ENCODE results near the gene PTN. TPM values are rescaled to one million over a fixed set of nuclear protein-coding genes. Genes with fewer than 3 reads are reported as not detected.

Gene PTN, protein sequence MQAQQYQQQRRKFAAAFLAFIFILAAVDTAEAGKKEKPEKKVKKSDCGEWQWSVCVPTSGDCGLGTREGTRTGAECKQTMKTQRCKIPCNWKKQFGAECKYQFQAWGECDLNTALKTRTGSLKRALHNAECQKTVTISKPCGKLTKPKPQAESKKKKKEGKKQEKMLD
- 20.6 TPM for total RNA-seq
- polyA plus RNA-seq, result 19.3 TPM
- long read RNA-seq, donor 1, partial matches to known transcripts, result 0 of 1 reads
- long read RNA-seq, donor 1, other reads (novel, unspliced or antisense), result 0 of 1 reads
- long read RNA-seq, donor 2, result 0 reads
- long read RNA-seq, donor 3, transcript PTN-201 (5 exons, 1,614 nt), result major isoform, 14 of 20 reads
- long read RNA-seq, donor 3, partial matches to known transcripts, result 6 of 20 reads
- long read RNA-seq, donor 3, other reads (novel, unspliced or antisense), result 0 of 20 reads
- long read RNA-seq, donor 4, transcript PTN-201 (5 exons, 1,614 nt), result major isoform, 9 of 9 reads
- long read RNA-seq, donor 4, partial matches to known transcripts, result 0 of 9 reads
- long read RNA-seq, donor 4, other reads (novel, unspliced or antisense), result 0 of 9 reads
- long read RNA-seq, donor 5, transcript PTN-201 (5 exons, 1,614 nt), result major isoform, 20 of 75 reads
- long read RNA-seq, donor 5, partial matches to known transcripts, result 54 of 75 reads
- long read RNA-seq, donor 5, other reads (novel, unspliced or antisense), result 0 of 75 reads
- long read RNA-seq, donor 6, transcript PTN-201 (5 exons, 1,614 nt), result major isoform, 10 of 10 reads
- long read RNA-seq, donor 6, partial matches to known transcripts, result 0 of 10 reads
- long read RNA-seq, donor 6, other reads (novel, unspliced or antisense), result 0 of 10 reads
- long read RNA-seq, donor 7, transcript PTN-201 (5 exons, 1,614 nt), result major isoform, 8 of 33 reads
- long read RNA-seq, donor 7, partial matches to known transcripts, result 25 of 33 reads
- long read RNA-seq, donor 7, other reads (novel, unspliced or antisense), result 0 of 33 reads
- long read RNA-seq, donor 8, transcript PTN-201 (5 exons, 1,614 nt), result major isoform, 10 of 10 reads
- long read RNA-seq, donor 8, partial matches to known transcripts, result 0 of 10 reads
- long read RNA-seq, donor 8, other reads (novel, unspliced or antisense), result 0 of 10 reads
- long read RNA-seq, donor 9, transcript PTN-201 (5 exons, 1,614 nt), result major isoform, 5 of 5 reads
- long read RNA-seq, donor 9, partial matches to known transcripts, result 0 of 5 reads
- long read RNA-seq, donor 9, other reads (novel, unspliced or antisense), result 0 of 5 reads
- long read RNA-seq, donor 10, transcript PTN-201 (5 exons, 1,614 nt), result major isoform, 6 of 6 reads
- long read RNA-seq, donor 10, partial matches to known transcripts, result 0 of 6 reads
- long read RNA-seq, donor 10, other reads (novel, unspliced or antisense), result 0 of 6 reads

DNA sequence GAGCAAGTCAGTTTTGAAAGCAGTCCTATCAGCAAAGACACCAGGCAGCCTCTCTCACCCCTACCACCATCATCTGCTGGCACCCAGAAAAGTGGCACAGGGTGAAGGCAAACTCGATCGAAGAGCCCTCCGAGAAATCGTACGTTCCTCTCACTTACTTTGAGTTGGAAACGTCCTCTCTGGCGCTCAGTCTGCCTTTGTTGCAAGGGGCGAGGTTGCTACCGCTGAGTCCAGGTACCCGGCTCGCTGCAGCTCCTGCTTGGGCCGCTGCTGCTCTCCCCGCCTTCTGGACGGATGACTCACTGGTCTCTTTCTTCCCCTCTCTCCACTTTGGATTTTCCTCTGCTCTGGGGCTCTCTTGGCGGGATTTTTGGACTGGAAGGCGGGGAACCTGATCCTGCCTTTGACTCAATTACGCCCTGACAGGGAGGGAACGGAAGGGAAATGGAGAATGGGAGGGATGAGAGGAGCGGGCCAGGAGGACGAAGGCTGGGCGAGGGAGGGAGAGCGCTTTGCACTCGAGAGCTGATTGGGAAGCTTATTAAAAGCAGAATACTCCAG, at the start of gene PTN:
PTN (minus strand) TSS at position 453 of the 561 bp plus-strand sequence. CDS start 88,760 bp downstream, outside the sequence.
- 5% methylated on average over 23 of the region's 23 CpGs for WGBS

GRCh38 chr7:137390076-137390475, 46.5 kb upstream of the PTN start:
- WGBS, result 95% methylated on average over 1 of the region's 1 CpG
- DNase-seq (ENCODE audit: low read depth in 6 of 9, low spot score in 9 of 9), result no peak
- H3K4me1 ChIP-seq (ENCODE audit: control insufficient read depth in 2 of 2, insufficient read depth in 2 of 2, low read length in 2 of 2), result no peaks in the 10 kb centered on the region
- no peaks in the 10 kb centered on the region for H3K36me3 ChIP-seq (ENCODE audit: control insufficient read depth in 2 of 2, insufficient read depth in 2 of 2, low read length in 1 of 2)
- peaks cover 0 to 3% of the 10 kb centered on the region in 2 donors for H3K9me3 ChIP-seq (ENCODE audit: control insufficient read depth in 2 of 2, insufficient read depth in 1 of 2, low read length in 1 of 2)
- H3K27me3 ChIP-seq (ENCODE audit: control insufficient read depth in 2 of 2, insufficient read depth in 1 of 2, low read length in 1 of 2), result no peaks in the 10 kb centered on the region
- no peak overlapping the region for H3K4me3 ChIP-seq (ENCODE audit: low read length in 2 of 2)
- H3K27ac ChIP-seq (ENCODE audit: low read depth in 1 of 2, low read length in 1 of 2), result no peak overlapping the region

More for the DNA sequence above, at the start of gene PTN:
- H3K27me3 ChIP-seq (ENCODE audit: control insufficient read depth in 2 of 2, insufficient read depth in 1 of 2, low read length in 1 of 2), result peaks cover 0 to 6% of the 10 kb centered on the region in 2 donors
- peak within 1 kb of the TSS in 1 of 2 donors; percentile 23 for H3K4me3 ChIP-seq (ENCODE audit: low read length in 2 of 2)
- H3K4me1 ChIP-seq (ENCODE audit: control insufficient read depth in 2 of 2, insufficient read depth in 2 of 2, low read length in 2 of 2), result no peaks in the 10 kb centered on the region
- no peak for DNase-seq (ENCODE audit: low read depth in 6 of 9, low spot score in 9 of 9)
- no peaks in the 10 kb centered on the region for H3K36me3 ChIP-seq (ENCODE audit: control insufficient read depth in 2 of 2, insufficient read depth in 2 of 2, low read length in 1 of 2)
- H3K9me3 ChIP-seq (ENCODE audit: control insufficient read depth in 2 of 2, insufficient read depth in 1 of 2, low read length in 1 of 2), result no peaks in the 10 kb centered on the region
- H3K27ac ChIP-seq (ENCODE audit: low read depth in 1 of 2, low read length in 1 of 2), result peak within 1 kb of the TSS in 1 of 2 donors; percentile 2

- Histone ChIP-seq H3K9me3 (ENCODE audit: control insufficient read depth in 2 of 2, insufficient read depth in 1 of 2, low read length in 1 of 2) (peaks cover 0 to under 1% of the 10 kb centered on the region in 2 donors), H3K4me3 (ENCODE audit: low read length in 2 of 2) (no peak overlapping the region), H3K4me1 (ENCODE audit: control insufficient read depth in 2 of 2, insufficient read depth in 2 of 2, low read length in 2 of 2) (no peaks in the 10 kb centered on the region), H3K27ac (ENCODE audit: low read depth in 1 of 2, low read length in 1 of 2) (no peak overlapping the region), H3K27me3 (ENCODE audit: control insufficient read depth in 2 of 2, insufficient read depth in 1 of 2, low read length in 1 of 2) (no peaks in the 10 kb centered on the region), H3K36me3 (ENCODE audit: control insufficient read depth in 2 of 2, insufficient read depth in 2 of 2, low read length in 1 of 2) (no peaks in the 10 kb centered on the region)
- 83% methylated on average over 1 of the region's 1 CpG for WGBS
- no peak for DNase-seq (ENCODE audit: low read depth in 6 of 9, low spot score in 9 of 9)
Measured at GRCh38 chr7:137388916-137389315, 45.4 kb upstream of the PTN start.

GRCh38 chr7:137386966-137387365, 43.4 kb upstream of the PTN start:
- Histone ChIP-seq H3K27me3 (ENCODE audit: control insufficient read depth in 2 of 2, insufficient read depth in 1 of 2, low read length in 1 of 2) (no peaks in the 10 kb centered on the region), H3K27ac (ENCODE audit: low read depth in 1 of 2, low read length in 1 of 2) (no peak overlapping the region), H3K9me3 (ENCODE audit: control insufficient read depth in 2 of 2, insufficient read depth in 1 of 2, low read length in 1 of 2) (no peaks in the 10 kb centered on the region), H3K36me3 (ENCODE audit: control insufficient read depth in 2 of 2, insufficient read depth in 2 of 2, low read length in 1 of 2) (no peaks in the 10 kb centered on the region), H3K4me1 (ENCODE audit: control insufficient read depth in 2 of 2, insufficient read depth in 2 of 2, low read length in 2 of 2) (no peaks in the 10 kb centered on the region), H3K4me3 (ENCODE audit: low read length in 2 of 2) (no peak overlapping the region)
- no peak for DNase-seq (ENCODE audit: low read depth in 6 of 9, low spot score in 9 of 9)
- 12% methylated on average over 1 of the region's 1 CpG for WGBS

GRCh38 chr7:137381045-137381444, 37.5 kb upstream of the PTN start:
- Histone ChIP-seq H3K27me3 (ENCODE audit: control insufficient read depth in 2 of 2, insufficient read depth in 1 of 2, low read length in 1 of 2) (no peaks in the 10 kb centered on the region), H3K4me3 (ENCODE audit: low read length in 2 of 2) (no peak overlapping the region), H3K36me3 (ENCODE audit: control insufficient read depth in 2 of 2, insufficient read depth in 2 of 2, low read length in 1 of 2) (no peaks in the 10 kb centered on the region), H3K27ac (ENCODE audit: low read depth in 1 of 2, low read length in 1 of 2) (no peak overlapping the region), H3K4me1 (ENCODE audit: control insufficient read depth in 2 of 2, insufficient read depth in 2 of 2, low read length in 2 of 2) (no peaks in the 10 kb centered on the region), H3K9me3 (ENCODE audit: control insufficient read depth in 2 of 2, insufficient read depth in 1 of 2, low read length in 1 of 2) (no peaks in the 10 kb centered on the region)
- DNase-seq (ENCODE audit: low read depth in 6 of 9, low spot score in 9 of 9), result no peak
- 83% methylated on average over 1 of the region's 1 CpG for WGBS

DNA sequence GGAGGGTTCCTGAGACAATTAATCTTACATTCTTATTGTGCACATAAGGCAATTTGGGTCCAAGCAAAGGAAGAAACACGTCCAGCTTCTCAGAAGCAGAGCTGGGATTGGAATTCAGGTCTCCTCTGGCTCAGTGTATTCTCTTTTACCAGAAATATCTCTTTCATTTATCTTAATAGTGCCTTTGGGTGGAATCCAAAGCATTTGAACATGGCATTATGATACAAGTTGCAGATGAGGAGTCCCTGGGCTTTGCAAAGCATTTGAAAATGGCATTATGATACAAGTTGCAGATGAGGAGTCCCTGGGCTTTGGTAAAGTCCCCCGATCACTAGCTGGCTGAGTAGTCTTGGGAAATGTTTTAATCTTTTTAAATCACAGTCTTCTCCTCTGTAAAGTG, 30.0 kb upstream of the PTN start:
- Histone ChIP-seq H3K9me3 (ENCODE audit: control insufficient read depth in 2 of 2, insufficient read depth in 1 of 2, low read length in 1 of 2) (no peaks in the 10 kb centered on the region), H3K4me1 (ENCODE audit: control insufficient read depth in 2 of 2, insufficient read depth in 2 of 2, low read length in 2 of 2) (no peaks in the 10 kb centered on the region), H3K27me3 (ENCODE audit: control insufficient read depth in 2 of 2, insufficient read depth in 1 of 2, low read length in 1 of 2) (no peaks in the 10 kb centered on the region), H3K4me3 (ENCODE audit: low read length in 2 of 2) (no peak overlapping the region), H3K27ac (ENCODE audit: low read depth in 1 of 2, low read length in 1 of 2) (no peak overlapping the region), H3K36me3 (ENCODE audit: control insufficient read depth in 2 of 2, insufficient read depth in 2 of 2, low read length in 1 of 2) (no peaks in the 10 kb centered on the region)
- whole genome bisulfite sequencing, result 84% methylated on average over 2 of the region's 2 CpGs
- no peak for DNase-seq (ENCODE audit: low read depth in 6 of 9, low spot score in 9 of 9)

- no peak for DNase-seq (ENCODE audit: low read depth in 6 of 9, low spot score in 9 of 9)
- no peaks in the 10 kb centered on the region for H3K27me3 ChIP-seq (ENCODE audit: control insufficient read depth in 2 of 2, insufficient read depth in 1 of 2, low read length in 1 of 2)
- no peaks in the 10 kb centered on the region for H3K36me3 ChIP-seq (ENCODE audit: control insufficient read depth in 2 of 2, insufficient read depth in 2 of 2, low read length in 1 of 2)
- no peaks in the 10 kb centered on the region for H3K4me1 ChIP-seq (ENCODE audit: control insufficient read depth in 2 of 2, insufficient read depth in 2 of 2, low read length in 2 of 2)
- H3K9me3 ChIP-seq (ENCODE audit: control insufficient read depth in 2 of 2, insufficient read depth in 1 of 2, low read length in 1 of 2), result peaks cover 0 to 5% of the 10 kb centered on the region in 2 donors
- 93% methylated on average over 2 of the region's 2 CpGs for WGBS
- no peak overlapping the region for H3K27ac ChIP-seq (ENCODE audit: low read depth in 1 of 2, low read length in 1 of 2)
- H3K4me3 ChIP-seq (ENCODE audit: low read length in 2 of 2), result no peak overlapping the region
Measured at GRCh38 chr7:137371616-137372015, 28.1 kb upstream of the PTN start.

- Histone ChIP-seq H3K9me3 (ENCODE audit: control insufficient read depth in 2 of 2, insufficient read depth in 1 of 2, low read length in 1 of 2) (peaks cover 0 to 11% of the 10 kb centered on the region in 2 donors), H3K36me3 (ENCODE audit: control insufficient read depth in 2 of 2, insufficient read depth in 2 of 2, low read length in 1 of 2) (no peaks in the 10 kb centered on the region), H3K27me3 (ENCODE audit: control insufficient read depth in 2 of 2, insufficient read depth in 1 of 2, low read length in 1 of 2) (no peaks in the 10 kb centered on the region), H3K4me1 (ENCODE audit: control insufficient read depth in 2 of 2, insufficient read depth in 2 of 2, low read length in 2 of 2) (no peaks in the 10 kb centered on the region), H3K4me3 (ENCODE audit: low read length in 2 of 2) (no peak overlapping the region), H3K27ac (ENCODE audit: low read depth in 1 of 2, low read length in 1 of 2) (no peak overlapping the region)
- DNase-seq (ENCODE audit: low read depth in 6 of 9, low spot score in 9 of 9), result no peak
- whole genome bisulfite sequencing, result 93% methylated on average over 5 of the region's 5 CpGs
Measured at GRCh38 chr7:137366995-137367394, 23.5 kb upstream of the PTN start.
